ENCODE measurements around the gene RARRES2. TPM values are rescaled to one million over a fixed set of nuclear protein-coding genes. Genes with fewer than 3 reads are reported as not detected.

RARRES2 gene
- total RNA-seq, 2 donors from 2014 or later = not detected

DNA sequence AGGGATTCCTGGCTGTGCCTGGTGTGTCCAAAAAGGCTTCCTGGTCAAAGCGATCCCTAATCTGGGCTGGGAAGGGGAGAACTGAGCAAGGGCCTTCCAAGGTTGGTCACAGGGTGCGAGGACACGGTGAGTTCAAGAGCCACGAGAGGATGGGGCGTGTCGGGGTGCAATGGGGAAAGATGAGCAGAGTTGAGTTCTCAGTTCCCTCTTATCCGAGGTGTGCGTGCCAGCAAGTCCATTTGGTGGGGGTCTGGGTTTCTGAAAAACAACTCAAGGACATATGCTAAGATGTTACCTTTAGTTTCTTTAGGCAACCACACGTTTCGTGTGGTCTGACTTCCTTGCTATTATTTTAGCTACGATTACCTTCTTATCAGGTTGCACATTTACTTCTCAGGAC lies 39.0 kb upstream of the RARRES2 start:
- Mint-ChIP-seq H3K27ac (peak overlapping the region in 1 of 2 donors; percentile 46), H3K36me3 (no peaks in the 10 kb centered on the region), H3K4me3 (peak overlapping the region; percentile 94), H3K9me3 (no peaks in the 10 kb centered on the region), H3K27me3 (no peaks in the 10 kb centered on the region), H3K4me1 (ENCODE audit: low read depth in 2 of 2) (peaks cover 25 to 26% of the 10 kb centered on the region in 2 donors)
- DNase-seq (ENCODE audit: low spot score) (peak; percentile 18), ATAC-seq (no peak)

DNA sequence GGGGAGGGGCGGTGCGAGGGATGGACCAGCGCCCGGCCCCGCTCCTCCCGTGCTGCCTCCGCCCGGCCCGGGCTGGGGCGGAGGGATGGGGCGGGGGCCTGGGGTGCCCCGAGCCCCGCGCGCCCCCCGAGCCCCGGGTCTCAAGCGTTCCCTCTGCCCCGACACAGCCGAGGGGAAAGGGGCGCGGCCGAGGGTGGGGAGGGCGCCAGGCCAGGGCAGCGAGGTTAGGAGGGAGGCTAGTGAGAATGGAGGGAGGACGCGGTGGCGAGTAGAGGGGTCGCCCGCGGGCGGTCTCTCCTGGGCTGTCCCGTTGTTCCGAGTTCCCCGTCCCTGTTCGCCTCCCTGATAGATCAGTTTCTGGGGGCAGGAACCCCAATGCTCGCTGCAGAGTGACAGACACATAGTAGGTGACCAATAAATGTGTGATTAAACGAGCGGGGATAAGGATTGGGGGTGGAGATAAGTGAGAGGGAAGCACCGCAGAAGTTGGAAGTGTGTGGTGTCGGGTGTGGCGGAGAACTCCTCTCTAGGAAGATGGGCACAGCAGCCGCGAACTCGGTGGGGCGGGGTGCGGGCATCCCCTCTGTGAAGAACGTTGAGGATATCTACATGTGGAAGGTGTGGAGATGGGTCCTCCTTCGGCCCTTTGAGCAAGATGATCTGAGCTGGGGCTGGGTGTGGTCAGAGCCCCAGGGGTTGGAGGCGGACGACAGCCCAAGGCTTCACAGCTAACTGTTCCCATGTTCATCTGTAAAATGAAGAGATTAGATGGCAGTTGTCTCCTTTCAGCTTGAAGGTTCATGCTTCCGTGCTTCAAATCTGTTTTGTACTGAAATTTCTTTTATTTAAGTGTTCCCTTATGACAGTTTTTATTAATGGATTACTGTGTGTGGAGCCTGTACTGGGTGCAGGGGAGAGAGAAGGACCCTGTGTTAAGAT lies 38.3 kb upstream of the RARRES2 start:
- ATAC-seq (no peak), DNase-seq (ENCODE audit: low spot score) (peak; percentile 59)
- H3K36me3 Mint-ChIP-seq = no peaks in the 10 kb centered on the region
- no peaks in the 10 kb centered on the region for H3K27me3 Mint-ChIP-seq
- H3K27ac Mint-ChIP-seq = peak overlapping the region; percentile 46 to 82
- H3K4me3 Mint-ChIP-seq = peak overlapping the region; percentile 94
- H3K9me3 Mint-ChIP-seq = no peaks in the 10 kb centered on the region
- H3K4me1 Mint-ChIP-seq (ENCODE audit: low read depth in 2 of 2) = peaks cover 25 to 26% of the 10 kb centered on the region in 2 donors

DNA sequence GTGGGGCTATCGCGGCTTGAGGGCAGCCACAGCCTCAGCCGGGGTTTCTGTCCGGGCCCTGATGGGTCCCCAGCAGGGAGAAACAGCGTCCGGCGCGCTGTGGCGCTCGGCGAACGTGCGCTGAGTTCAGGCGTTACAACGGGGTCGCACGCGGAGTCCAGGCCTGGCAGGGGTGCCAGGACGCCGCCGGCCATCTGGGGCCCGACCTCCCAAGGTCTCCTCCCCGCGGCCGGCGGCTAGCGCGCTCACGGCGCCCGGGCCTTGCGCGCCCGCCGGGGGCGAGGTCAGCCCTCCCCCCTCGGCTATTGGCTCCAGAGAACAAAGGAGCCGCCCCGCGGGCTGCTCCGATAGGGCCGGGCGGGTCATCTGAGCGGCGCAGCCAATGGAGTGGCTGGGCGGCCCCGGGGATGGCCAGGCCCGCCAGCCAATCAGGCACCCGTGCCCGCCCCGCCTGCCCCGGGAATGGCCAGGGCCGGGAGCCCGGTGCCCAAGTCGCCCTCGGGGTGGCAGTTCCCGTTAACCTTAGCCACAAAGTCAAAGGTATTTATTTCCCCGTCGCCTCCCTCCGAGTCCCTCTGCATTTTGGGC lies 37.5 kb upstream of the RARRES2 start, which contains the start of gene ZNF775:
ZNF775 (plus strand) TSS at position 478 of the 588 bp plus-strand sequence. CDS start 9,141 bp downstream, outside the sequence.
- peaks cover 26 to 28% of the 10 kb centered on the region in 2 donors for H3K4me1 Mint-ChIP-seq (ENCODE audit: low read depth in 2 of 2)
- no peaks in the 10 kb centered on the region for H3K27me3 Mint-ChIP-seq
- no peaks in the 10 kb centered on the region for H3K36me3 Mint-ChIP-seq
- no peaks in the 10 kb centered on the region for H3K9me3 Mint-ChIP-seq
- peak; percentile 97 for DNase-seq (ENCODE audit: low spot score)
- H3K27ac Mint-ChIP-seq = peak within 1 kb of the TSS; percentile 76 to 87
- peak within 1 kb of the TSS; percentile 94 for H3K4me3 Mint-ChIP-seq
- ATAC-seq = peak; percentile 99

DNA sequence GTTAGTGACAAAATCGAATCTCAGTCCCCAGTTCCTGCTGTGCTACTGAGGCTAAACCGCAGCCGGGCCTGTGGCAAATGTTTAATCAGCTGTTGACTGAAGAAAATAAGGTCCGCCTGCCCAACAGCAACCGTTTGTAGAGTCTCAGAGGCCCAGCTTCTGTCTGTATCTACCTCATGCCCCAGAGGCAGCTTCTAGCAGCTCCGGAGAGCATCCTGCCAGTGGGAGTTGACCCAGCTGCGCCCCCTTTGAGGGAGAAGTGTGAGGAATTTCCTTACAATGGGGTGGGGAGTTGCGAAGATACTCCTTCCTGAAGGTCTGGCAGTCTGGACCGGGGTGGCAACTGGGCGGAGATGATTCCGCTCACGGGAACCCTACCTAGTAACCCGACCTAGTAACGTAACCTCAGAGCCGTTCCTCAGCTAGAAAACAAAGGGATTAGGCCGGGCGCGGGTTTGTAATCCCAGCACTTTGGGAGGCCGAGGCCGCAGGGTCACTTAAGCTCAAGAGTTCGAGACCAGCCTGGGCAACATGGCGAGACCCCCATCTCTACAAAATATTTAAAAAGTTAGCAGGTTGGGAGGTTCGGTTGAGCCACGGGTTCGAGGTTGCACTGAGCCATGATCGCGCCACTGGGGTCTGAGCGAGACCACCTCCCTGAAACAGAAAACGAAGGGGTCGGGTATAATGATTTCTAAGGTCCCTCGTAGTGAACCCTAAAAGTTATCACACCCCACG lies 36.9 kb upstream of the RARRES2 start:
- Mint-ChIP-seq H3K27me3 (no peaks in the 10 kb centered on the region), H3K4me1 (ENCODE audit: low read depth in 2 of 2) (peaks cover 26 to 30% of the 10 kb centered on the region in 2 donors), H3K36me3 (no peaks in the 10 kb centered on the region), H3K4me3 (peak overlapping the region; percentile 94), H3K9me3 (no peaks in the 10 kb centered on the region), H3K27ac (peak overlapping the region; percentile 76 to 87)
- ATAC-seq (no peak), DNase-seq (ENCODE audit: low spot score) (peak; percentile 71)

DNA sequence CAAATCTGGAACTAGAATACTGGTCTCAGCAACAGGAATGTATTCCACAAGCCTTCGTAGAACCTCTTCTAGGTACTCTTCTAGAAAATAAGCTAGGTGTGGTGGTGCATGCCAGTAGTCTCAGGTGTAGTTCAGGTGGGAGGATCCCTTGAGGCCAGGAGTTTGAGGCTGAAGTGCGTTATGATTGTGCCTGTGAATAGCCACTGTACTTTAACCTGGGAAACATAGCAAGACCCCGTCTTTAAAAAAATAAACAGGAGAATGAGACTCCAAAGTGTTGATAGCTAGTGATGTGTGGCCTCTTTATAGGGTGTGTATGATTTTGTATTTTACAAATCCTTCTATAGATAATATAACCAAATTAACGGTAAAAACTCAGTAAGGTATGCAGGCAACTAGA lies 36.2 kb upstream of the RARRES2 start:
- DNase-seq (ENCODE audit: low spot score) (no peak), ATAC-seq (no peak)
- no peaks in the 10 kb centered on the region for H3K9me3 Mint-ChIP-seq
- H3K4me3 Mint-ChIP-seq = peak overlapping the region; percentile 94
- no peaks in the 10 kb centered on the region for H3K27me3 Mint-ChIP-seq
- no peaks in the 10 kb centered on the region for H3K36me3 Mint-ChIP-seq
- H3K27ac Mint-ChIP-seq = peak overlapping the region; percentile 76 to 87
- peaks cover 26 to 32% of the 10 kb centered on the region in 2 donors for H3K4me1 Mint-ChIP-seq (ENCODE audit: low read depth in 2 of 2)

DNA sequence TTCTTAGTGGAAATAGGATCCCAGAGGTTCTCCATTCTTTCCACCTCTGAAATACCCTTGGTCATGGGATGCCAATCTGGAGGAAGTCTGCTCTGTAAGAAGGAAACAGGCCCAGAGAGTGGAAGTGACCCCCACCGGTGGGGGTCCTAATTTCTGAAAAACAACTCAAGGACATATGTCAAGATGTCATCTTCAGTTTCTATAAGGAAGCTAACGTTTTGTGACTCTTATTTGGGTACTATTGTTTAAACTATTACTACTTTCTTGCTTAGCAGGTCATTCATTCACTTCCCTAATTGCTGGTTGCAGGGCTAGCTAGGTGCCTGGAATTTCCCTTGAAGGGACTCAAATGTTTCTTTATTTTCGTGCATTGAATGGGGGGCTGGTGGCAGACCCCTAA lies 35.8 kb upstream of the RARRES2 start:
- DNase-seq (ENCODE audit: low spot score) (no peak), ATAC-seq (no peak)
- H3K9me3 Mint-ChIP-seq = no peaks in the 10 kb centered on the region
- H3K27ac Mint-ChIP-seq = peak overlapping the region in 1 of 2 donors; percentile 76
- H3K4me3 Mint-ChIP-seq = peak overlapping the region; percentile 94
- H3K4me1 Mint-ChIP-seq (ENCODE audit: low read depth in 2 of 2) = peaks cover 26 to 32% of the 10 kb centered on the region in 2 donors
- H3K36me3 Mint-ChIP-seq = no peaks in the 10 kb centered on the region
- no peaks in the 10 kb centered on the region for H3K27me3 Mint-ChIP-seq

DNA sequence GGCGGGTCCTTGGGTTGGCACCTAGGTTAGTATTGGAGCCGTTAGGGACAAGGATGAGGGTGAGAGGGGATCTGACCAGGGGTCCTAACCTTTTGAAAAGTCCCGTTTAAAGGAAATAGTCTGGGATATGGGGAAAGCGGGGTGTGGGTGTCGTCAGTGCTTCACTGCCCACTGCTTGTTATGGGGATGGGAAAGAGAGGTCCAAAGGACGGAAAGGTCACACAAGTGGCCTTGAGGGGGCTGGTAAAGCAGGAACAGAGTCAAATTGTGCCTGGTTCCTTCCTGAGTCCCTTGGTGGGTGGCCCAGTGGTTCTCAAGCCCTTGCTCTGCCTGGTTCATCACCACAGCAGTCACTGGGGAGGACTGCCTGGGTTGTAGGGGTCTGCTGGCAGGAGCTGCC lies 35.1 kb upstream of the RARRES2 start:
- DNase-seq (ENCODE audit: low spot score) (peak; percentile 38), ATAC-seq (no peak)
- no peaks in the 10 kb centered on the region for H3K9me3 Mint-ChIP-seq
- H3K4me1 Mint-ChIP-seq (ENCODE audit: low read depth in 2 of 2) = peaks cover 26 to 32% of the 10 kb centered on the region in 2 donors
- H3K27me3 Mint-ChIP-seq = no peaks in the 10 kb centered on the region
- peak overlapping the region; percentile 21 to 33 for H3K27ac Mint-ChIP-seq
- H3K36me3 Mint-ChIP-seq = no peaks in the 10 kb centered on the region
- H3K4me3 Mint-ChIP-seq = no peak overlapping the region

DNA sequence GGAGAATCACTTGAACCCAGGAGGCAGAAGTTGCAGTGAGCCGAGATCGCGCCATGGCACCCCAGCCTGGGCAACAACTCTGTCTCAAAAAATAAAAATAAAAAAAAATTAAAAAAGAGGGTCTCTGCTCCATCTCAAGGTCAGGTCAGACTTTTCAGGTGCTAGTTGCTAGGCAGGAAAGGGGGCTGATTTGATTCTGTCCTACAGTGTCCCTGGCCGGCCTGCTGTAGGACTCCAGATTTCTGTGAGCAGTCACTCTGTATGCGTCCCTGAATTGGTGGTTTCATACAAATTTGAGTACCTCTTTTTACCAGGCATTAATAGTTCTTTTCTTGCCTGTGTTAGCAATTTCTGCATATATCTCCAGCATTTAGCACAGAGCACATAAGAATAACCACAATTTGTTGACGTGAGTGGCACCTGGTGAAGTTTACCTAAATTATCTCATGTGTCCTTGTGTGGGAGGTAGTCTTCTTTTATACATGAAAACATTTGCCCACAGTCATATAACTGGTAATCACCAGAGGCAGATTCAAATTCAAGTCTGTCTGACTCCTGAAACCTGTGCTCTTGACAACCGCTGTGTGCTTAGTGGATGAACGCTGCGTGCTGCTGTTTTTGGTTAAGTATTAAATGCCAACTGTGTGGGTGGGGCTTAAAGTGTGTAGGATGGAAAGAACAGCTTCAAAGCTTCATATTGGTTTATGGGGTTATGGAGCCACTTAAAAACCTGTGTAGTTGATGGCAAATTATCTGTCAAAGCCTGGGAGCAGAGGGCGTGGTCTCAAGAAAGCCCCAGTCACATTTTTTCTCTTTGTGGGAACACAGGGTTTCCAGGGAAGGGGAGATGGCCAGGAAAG lies 34.5 kb upstream of the RARRES2 start:
- DNase-seq (ENCODE audit: low spot score) (no peak), ATAC-seq (no peak)
- Mint-ChIP-seq H3K27ac (peak overlapping the region; percentile 21 to 33), H3K27me3 (no peaks in the 10 kb centered on the region), H3K9me3 (no peaks in the 10 kb centered on the region), H3K36me3 (no peaks in the 10 kb centered on the region), H3K4me1 (ENCODE audit: low read depth in 2 of 2) (peaks cover 26 to 33% of the 10 kb centered on the region in 2 donors), H3K4me3 (peak overlapping the region; percentile 15)

DNA sequence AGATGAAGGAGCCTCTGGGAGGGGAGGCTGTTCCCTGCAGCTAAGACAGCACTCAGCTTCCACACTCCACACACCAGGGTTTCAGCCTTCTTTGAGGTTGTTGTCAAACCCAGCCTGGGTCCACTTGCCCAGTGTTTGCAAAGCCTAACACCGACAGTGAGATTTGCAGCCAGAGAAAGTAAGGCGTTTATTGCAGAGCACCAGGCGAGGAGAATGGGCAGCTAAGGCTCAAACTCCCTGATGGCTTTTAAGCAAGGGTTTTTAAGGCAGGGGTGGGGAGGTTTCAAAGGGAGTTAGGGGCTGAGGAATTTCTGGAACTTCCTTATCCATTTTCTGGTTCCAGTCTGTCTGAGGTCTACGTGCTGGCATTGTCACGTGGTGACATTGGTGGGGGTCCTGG lies 33.0 kb upstream of the RARRES2 start:
- Mint-ChIP-seq H3K4me3 (no peak overlapping the region), H3K27me3 (no peaks in the 10 kb centered on the region), H3K36me3 (no peaks in the 10 kb centered on the region), H3K27ac (peak overlapping the region in 1 of 2 donors; percentile 79), H3K9me3 (no peaks in the 10 kb centered on the region), H3K4me1 (ENCODE audit: low read depth in 2 of 2) (peaks cover 15 to 33% of the 10 kb centered on the region in 2 donors)
- no peak for ATAC-seq
- DNase-seq (ENCODE audit: low spot score) = peak; percentile 18

DNA sequence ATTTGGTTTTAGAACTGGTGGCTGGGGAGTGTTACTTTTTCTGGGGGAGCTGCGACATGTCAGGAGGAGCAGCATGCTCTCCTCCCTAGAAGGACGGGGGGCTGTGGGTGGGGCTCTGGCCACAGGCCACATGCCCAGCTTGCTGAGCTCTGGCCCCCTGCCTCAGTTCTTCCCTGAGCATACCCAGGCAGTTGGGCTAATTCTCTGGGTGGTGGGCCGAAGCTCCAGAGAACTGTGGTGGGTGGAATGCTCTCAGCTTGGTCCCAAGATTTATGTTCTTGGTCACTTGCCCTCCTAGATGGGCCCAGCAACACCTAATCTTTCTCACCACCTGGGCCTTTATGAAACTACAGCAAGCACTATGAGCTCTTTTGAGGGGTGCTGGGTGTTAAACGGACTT lies 32.6 kb upstream of the RARRES2 start:
- Mint-ChIP-seq H3K36me3 (no peaks in the 10 kb centered on the region), H3K27ac (peak overlapping the region in 1 of 2 donors; percentile 79), H3K27me3 (no peaks in the 10 kb centered on the region), H3K9me3 (no peaks in the 10 kb centered on the region), H3K4me3 (no peak overlapping the region), H3K4me1 (ENCODE audit: low read depth in 2 of 2) (peaks cover 19 to 36% of the 10 kb centered on the region in 2 donors)
- DNase-seq (ENCODE audit: low spot score) (peak; percentile 56), ATAC-seq (no peak)

DNA sequence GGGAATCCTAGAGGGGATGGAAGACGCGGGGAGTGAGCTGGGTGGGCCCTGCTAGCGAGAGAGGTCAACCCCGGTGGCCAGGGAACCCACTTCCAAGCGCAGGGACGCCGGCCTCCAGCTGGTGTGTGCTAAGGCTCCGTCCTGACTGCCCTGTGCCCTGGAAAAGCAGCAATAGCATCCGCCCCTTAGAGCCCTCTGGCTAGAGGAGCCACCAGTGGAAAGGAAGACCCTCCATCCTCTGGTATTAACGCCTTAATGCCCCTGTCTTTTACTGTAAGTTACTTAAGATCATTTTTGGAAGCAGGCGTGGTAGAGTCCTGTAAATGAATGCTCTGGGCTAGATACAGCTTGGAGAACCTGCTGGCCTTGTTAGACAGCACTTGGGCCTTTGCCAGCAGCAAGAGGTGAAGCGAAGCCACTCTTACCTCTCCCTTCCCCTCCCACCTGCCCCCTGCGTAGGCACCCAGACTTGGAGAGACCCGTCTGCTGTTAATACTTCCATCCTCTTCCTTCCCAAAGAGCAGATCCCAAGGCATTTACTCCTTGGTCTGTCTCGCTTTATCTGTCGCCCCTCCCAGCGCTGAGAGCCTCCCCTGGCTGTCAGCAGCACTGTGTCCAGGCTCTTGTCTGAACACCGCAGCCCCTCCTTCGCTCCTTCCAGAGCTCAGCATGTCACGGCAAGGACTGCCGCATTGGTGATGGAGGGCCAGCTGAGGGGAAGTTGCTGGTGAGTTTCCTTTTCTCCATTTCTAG lies 31.8 kb upstream of the RARRES2 start:
- no peaks in the 10 kb centered on the region for H3K27me3 Mint-ChIP-seq
- peaks cover 20 to 35% of the 10 kb centered on the region in 2 donors for H3K4me1 Mint-ChIP-seq (ENCODE audit: low read depth in 2 of 2)
- H3K36me3 Mint-ChIP-seq = no peaks in the 10 kb centered on the region
- no peak for ATAC-seq
- no peaks in the 10 kb centered on the region for H3K9me3 Mint-ChIP-seq
- DNase-seq (ENCODE audit: low spot score) = no peak
- no peak overlapping the region for H3K4me3 Mint-ChIP-seq
- peak overlapping the region in 1 of 2 donors; percentile 79 for H3K27ac Mint-ChIP-seq

DNA sequence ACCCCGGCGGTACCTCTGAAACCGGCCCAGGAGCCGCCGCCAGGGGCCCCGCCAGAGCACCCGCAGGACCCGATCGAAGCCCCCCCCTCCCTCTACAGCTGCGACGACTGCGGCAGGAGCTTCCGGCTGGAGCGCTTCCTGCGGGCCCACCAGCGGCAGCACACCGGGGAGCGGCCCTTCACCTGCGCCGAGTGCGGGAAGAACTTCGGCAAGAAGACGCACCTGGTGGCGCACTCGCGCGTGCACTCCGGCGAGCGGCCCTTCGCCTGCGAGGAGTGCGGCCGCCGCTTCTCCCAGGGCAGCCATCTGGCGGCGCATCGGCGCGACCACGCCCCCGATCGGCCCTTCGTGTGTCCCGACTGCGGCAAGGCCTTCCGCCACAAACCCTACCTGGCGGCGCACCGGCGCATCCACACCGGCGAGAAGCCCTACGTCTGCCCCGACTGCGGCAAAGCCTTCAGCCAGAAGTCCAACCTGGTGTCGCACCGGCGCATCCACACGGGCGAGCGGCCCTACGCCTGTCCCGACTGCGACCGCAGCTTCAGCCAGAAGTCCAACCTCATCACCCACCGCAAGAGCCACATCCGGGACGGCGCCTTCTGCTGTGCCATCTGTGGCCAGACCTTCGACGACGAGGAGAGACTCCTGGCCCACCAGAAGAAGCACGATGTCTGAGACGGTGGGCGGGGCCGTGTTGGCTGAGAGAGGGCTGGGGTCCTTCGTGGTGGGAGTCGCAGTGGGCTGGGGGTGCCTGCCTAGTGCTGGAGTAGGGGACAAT lies 31.0 kb upstream of the RARRES2 start:
- DNase-seq (ENCODE audit: low spot score) (no peak), ATAC-seq (no peak)
- Mint-ChIP-seq H3K27ac (no peak overlapping the region), H3K4me3 (no peak overlapping the region), H3K36me3 (no peaks in the 10 kb centered on the region), H3K27me3 (no peaks in the 10 kb centered on the region), H3K4me1 (ENCODE audit: low read depth in 2 of 2) (peaks cover 16 to 30% of the 10 kb centered on the region in 2 donors), H3K9me3 (no peaks in the 10 kb centered on the region)
